ENCODE data around the gene ZG16.
A peak's percentile ranks its signal among the peaks of the same experiment; 100 is the strongest.

DNA sequence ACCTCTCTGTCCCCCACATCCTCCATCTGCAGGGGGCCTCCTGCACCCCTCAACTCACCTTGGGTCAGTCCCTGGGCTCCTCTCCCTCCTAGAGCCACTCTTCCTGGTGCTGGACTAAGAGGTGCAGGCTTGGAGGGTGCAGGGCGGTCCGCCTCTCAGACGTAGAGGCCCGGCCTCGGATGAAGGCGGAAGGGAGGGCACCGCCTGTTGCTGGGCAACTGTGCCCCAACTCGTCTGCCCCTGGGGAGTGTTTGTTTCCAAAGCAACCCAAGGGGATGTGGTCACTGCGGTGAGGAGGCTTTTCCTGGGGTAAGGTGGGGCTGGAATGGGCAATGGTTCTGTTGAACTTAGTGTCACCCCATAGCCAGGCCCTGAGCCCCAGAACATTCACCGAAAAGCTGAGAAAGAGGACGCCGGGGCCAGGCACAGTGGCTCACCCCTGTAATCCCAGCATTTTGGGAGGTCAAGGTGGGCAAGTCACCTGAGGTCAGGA, 32.2 kb upstream of the ZG16 start, which contains the start of gene C16orf54:
- TF ChIP-seq HMGA2 (CRISPR knock-in tag; IDR thresholded peaks at IDR 0.05): no peak
- TF ChIP-seq, protein P1, sequence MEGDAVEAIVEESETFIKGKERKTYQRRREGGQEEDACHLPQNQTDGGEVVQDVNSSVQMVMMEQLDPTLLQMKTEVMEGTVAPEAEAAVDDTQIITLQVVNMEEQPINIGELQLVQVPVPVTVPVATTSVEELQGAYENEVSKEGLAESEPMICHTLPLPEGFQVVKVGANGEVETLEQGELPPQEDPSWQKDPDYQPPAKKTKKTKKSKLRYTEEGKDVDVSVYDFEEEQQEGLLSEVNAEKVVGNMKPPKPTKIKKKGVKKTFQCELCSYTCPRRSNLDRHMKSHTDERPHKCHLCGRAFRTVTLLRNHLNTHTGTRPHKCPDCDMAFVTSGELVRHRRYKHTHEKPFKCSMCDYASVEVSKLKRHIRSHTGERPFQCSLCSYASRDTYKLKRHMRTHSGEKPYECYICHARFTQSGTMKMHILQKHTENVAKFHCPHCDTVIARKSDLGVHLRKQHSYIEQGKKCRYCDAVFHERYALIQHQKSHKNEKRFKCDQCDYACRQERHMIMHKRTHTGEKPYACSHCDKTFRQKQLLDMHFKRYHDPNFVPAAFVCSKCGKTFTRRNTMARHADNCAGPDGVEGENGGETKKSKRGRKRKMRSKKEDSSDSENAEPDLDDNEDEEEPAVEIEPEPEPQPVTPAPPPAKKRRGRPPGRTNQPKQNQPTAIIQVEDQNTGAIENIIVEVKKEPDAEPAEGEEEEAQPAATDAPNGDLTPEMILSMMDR (IDR thresholded peaks at IDR 0.05): no peak
- TF ChIP-seq, protein P2, sequence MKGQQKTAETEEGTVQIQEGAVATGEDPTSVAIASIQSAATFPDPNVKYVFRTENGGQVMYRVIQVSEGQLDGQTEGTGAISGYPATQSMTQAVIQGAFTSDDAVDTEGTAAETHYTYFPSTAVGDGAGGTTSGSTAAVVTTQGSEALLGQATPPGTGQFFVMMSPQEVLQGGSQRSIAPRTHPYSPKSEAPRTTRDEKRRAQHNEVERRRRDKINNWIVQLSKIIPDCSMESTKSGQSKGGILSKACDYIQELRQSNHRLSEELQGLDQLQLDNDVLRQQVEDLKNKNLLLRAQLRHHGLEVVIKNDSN (CRISPR knock-in tag; IDR thresholded peaks at IDR 0.05): no peak
- TF ChIP-seq CBFB (CRISPR knock-in tag; IDR thresholded peaks at IDR 0.05; ENCODE audit: low read depth): 0 out of 2 replicates have a peak, but pooled peaks have one; percentile 21
- TF ChIP-seq, protein P3, sequence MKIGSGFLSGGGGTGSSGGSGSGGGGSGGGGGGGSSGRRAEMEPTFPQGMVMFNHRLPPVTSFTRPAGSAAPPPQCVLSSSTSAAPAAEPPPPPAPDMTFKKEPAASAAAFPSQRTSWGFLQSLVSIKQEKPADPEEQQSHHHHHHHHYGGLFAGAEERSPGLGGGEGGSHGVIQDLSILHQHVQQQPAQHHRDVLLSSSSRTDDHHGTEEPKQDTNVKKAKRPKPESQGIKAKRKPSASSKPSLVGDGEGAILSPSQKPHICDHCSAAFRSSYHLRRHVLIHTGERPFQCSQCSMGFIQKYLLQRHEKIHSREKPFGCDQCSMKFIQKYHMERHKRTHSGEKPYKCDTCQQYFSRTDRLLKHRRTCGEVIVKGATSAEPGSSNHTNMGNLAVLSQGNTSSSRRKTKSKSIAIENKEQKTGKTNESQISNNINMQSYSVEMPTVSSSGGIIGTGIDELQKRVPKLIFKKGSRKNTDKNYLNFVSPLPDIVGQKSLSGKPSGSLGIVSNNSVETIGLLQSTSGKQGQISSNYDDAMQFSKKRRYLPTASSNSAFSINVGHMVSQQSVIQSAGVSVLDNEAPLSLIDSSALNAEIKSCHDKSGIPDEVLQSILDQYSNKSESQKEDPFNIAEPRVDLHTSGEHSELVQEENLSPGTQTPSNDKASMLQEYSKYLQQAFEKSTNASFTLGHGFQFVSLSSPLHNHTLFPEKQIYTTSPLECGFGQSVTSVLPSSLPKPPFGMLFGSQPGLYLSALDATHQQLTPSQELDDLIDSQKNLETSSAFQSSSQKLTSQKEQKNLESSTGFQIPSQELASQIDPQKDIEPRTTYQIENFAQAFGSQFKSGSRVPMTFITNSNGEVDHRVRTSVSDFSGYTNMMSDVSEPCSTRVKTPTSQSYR (CRISPR knock-in tag; IDR thresholded peaks at IDR 0.05): no peak
- TF ChIP-seq FOXK1 (CRISPR knock-in tag; IDR thresholded peaks at IDR 0.05): no peak
- no peak for TF ChIP-seq KAT7 (CRISPR knock-in tag; IDR thresholded peaks at IDR 0.05; ENCODE audit: borderline replicate concordance)
- no peak for TF ChIP-seq NR1H2 (CRISPR knock-in tag; IDR thresholded peaks at IDR 0.05)
- TF ChIP-seq, protein P4, sequence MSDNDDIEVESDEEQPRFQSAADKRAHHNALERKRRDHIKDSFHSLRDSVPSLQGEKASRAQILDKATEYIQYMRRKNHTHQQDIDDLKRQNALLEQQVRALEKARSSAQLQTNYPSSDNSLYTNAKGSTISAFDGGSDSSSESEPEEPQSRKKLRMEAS (CRISPR knock-in tag; IDR thresholded peaks at IDR 0.05): no peak
- no peak; the same call in 1 of the 2 replicates for TF ChIP-seq SP1 (CRISPR knock-in tag; conservative IDR thresholded peaks at IDR 0.05)

Data from WTC11 (cell line).